Peyer's patch (tissue), 4 donors: ENCODE results near the gene NDN. TPM values are rescaled to one million over a fixed set of nuclear protein-coding genes. Genes with fewer than 3 reads are reported as not detected.

Experiments used
- DNase-seq, 3 donors: peaks; one replicate each; pipeline ENCODE4 v3.0.0-alpha.2; 2017 to 2019
- H3K27ac ChIP-seq, 4 donors: fragments of 200-600 bp; sonication (generic); one replicate each; pipeline ENCODE4 v1.5.1; 2016 to 2019
- H3K27me3 ChIP-seq, 2 donors: fragments of 200-600 bp; sonication (generic); one replicate each; pipeline ENCODE4 v1.5.1; 2019
- H3K36me3 ChIP-seq, 3 donors: fragments of 200-600 bp; sonication (generic); one replicate each; pipeline ENCODE4 v1.5.1; 2016 to 2019
- H3K4me1 ChIP-seq, 4 donors: fragments of 200-600 bp; sonication (generic); one replicate each; pipeline ENCODE4 v1.5.1; 2016 to 2019
- H3K4me3 ChIP-seq, 4 donors: fragments of 200-600 bp; sonication (generic); 1 replicate in 3 of 4; 2 replicates in 1 of 4; pipeline ENCODE4 v1.5.1; 2016 to 2019; ENCODE audit warnings: mild to moderate bottlenecking in 1 of 4
- H3K9me3 ChIP-seq, 4 donors: fragments of 200-600 bp; sonication (generic); one replicate each; pipeline ENCODE4 v1.5.1; 2016 to 2019; ENCODE audit warnings: mild to moderate bottlenecking in 1 of 4
- POLR2A ChIP-seq, 2 donors: fragments of 450-650 bp; IDR thresholded peaks; one replicate each; pipeline ENCODE4 v1.5.1; 2017; ENCODE audit warnings: antibody characterized with exemption in 2 of 2, mild to moderate bottlenecking in 2 of 2, moderate library complexity in 2 of 2
- total RNA-seq, 4 donors: library from RNA; depleted of rRNA; stranded (reverse); fragments of >200 nt; gene quantifications; one replicate each; pipeline ENCODE4 v1.1.0, GENCODE V29; 2016
- TF ChIP-seq, protein P1 (sequence below), 6 experiments: fragments of 450-650 bp in 4 of 6; fragments of 200-600 bp in 2 of 6; sonication (generic) in 1 of 6; IDR thresholded peaks; one replicate each; pipeline ENCODE4 v1.5.1; 2017 to 2019; ENCODE audit warnings: antibody characterized with exemption in 6 of 6, mild to moderate bottlenecking in 3 of 6, moderate library complexity in 1 of 6

The NDN gene
- total RNA-seq, 4 donors from 2014 or later = 9.9 to 23.8 (median 18.0) TPM

DNA sequence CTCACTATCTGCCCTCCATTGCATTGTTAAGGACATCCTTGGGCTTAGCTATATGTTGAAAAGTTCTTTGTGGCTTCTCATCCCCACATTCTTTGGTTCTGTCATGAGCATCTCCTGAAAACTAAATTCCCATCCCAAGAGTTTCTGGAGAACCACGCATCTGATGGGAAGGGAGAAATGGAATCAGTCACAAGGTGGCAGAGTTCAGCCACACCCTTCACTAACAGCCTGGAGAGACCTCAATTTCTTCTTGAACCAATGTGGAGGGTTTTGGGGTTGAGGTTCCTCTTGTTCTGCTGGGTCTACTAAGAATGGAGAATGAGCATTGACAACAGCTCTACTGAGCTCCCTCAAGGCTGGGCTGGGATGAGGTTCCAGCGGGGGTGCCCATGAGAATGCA, 23.9 kb downstream of the NDN start:
- Histone ChIP-seq H3K4me1 (no peaks in the 10 kb centered on the region), H3K36me3 (no peaks in the 10 kb centered on the region), H3K4me3 (no peak overlapping the region), H3K27ac (no peak overlapping the region), H3K9me3 (no peaks in the 10 kb centered on the region), H3K27me3 (no peaks in the 10 kb centered on the region)
- DNase-seq = no peak
- no peak for TF ChIP-seq POLR2A (IDR thresholded peaks at IDR 0.05)
- TF ChIP-seq, protein P1, sequence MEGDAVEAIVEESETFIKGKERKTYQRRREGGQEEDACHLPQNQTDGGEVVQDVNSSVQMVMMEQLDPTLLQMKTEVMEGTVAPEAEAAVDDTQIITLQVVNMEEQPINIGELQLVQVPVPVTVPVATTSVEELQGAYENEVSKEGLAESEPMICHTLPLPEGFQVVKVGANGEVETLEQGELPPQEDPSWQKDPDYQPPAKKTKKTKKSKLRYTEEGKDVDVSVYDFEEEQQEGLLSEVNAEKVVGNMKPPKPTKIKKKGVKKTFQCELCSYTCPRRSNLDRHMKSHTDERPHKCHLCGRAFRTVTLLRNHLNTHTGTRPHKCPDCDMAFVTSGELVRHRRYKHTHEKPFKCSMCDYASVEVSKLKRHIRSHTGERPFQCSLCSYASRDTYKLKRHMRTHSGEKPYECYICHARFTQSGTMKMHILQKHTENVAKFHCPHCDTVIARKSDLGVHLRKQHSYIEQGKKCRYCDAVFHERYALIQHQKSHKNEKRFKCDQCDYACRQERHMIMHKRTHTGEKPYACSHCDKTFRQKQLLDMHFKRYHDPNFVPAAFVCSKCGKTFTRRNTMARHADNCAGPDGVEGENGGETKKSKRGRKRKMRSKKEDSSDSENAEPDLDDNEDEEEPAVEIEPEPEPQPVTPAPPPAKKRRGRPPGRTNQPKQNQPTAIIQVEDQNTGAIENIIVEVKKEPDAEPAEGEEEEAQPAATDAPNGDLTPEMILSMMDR (IDR thresholded peaks at IDR 0.05) = no peak

- no peak overlapping the region for H3K4me3 ChIP-seq
- H3K36me3 ChIP-seq = no peaks in the 10 kb centered on the region
- no peak overlapping the region for H3K27ac ChIP-seq
- no peak for TF ChIP-seq POLR2A (IDR thresholded peaks at IDR 0.05)
- TF ChIP-seq, protein P1 (IDR thresholded peaks at IDR 0.05) = peak in 5 of 6 experiments; percentile 8 to 29 (median 20)
- H3K9me3 ChIP-seq = peaks cover 0 to 4% (median 0%) of the 10 kb centered on the region in 4 donors
- peak in 1 of 3 donors; percentile 48 for DNase-seq
- no peaks in the 10 kb centered on the region for H3K4me1 ChIP-seq
- no peaks in the 10 kb centered on the region for H3K27me3 ChIP-seq
Measured at GRCh38 chr15:23648920-23649515, 38.1 kb downstream of the NDN start.

GRCh38 chr15:23647421-23648370, 39.4 kb downstream of the NDN start, which contains the start of gene MAGEL2:
Gene MAGEL2 (minus strand): TSS chr15:23647867. CDS start chr15:23647742, 125 bp downstream.
- no peak for TF ChIP-seq POLR2A (IDR thresholded peaks at IDR 0.05)
- TF ChIP-seq, protein P1 (IDR thresholded peaks at IDR 0.05) = no peak
- no peaks in the 10 kb centered on the region for H3K27me3 ChIP-seq
- no peaks in the 10 kb centered on the region for H3K4me1 ChIP-seq
- peaks cover 0 to 4% (median 0%) of the 10 kb centered on the region in 4 donors for H3K9me3 ChIP-seq
- DNase-seq = no peak
- H3K27ac ChIP-seq = no peak within 1 kb of the TSS
- peak within 1 kb of the TSS in 1 of 4 donors; percentile 38 for H3K4me3 ChIP-seq
- H3K36me3 ChIP-seq = no peaks in the 10 kb centered on the region

GRCh38 chr15:23647001-23647295, 40.2 kb downstream of the NDN start:
- H3K27me3 ChIP-seq = no peaks in the 10 kb centered on the region

GRCh38 chr15:23646165-23647000, 40.7 kb downstream of the NDN start:
- no peak overlapping the region for H3K4me3 ChIP-seq
- no peak for DNase-seq
- TF ChIP-seq POLR2A (IDR thresholded peaks at IDR 0.05) = no peak
- TF ChIP-seq, protein P1 (IDR thresholded peaks at IDR 0.05) = no peak
- H3K4me1 ChIP-seq = no peaks in the 10 kb centered on the region
- peaks cover 0 to 4% (median 0%) of the 10 kb centered on the region in 4 donors for H3K9me3 ChIP-seq
- H3K36me3 ChIP-seq = no peaks in the 10 kb centered on the region
- H3K27me3 ChIP-seq = no peaks in the 10 kb centered on the region
- no peak overlapping the region for H3K27ac ChIP-seq

More at GRCh38 chr15:23647001-23647295, 40.2 kb downstream of the NDN start:
- DNase-seq = no peak
- H3K4me3 ChIP-seq = peak overlapping the region in 1 of 4 donors; percentile 38
- no peaks in the 10 kb centered on the region for H3K36me3 ChIP-seq
- no peak for TF ChIP-seq POLR2A (IDR thresholded peaks at IDR 0.05)
- TF ChIP-seq, protein P1 (IDR thresholded peaks at IDR 0.05) = no peak
- H3K27ac ChIP-seq = no peak overlapping the region
- no peaks in the 10 kb centered on the region for H3K4me1 ChIP-seq
- peaks cover 0 to 4% (median 0%) of the 10 kb centered on the region in 4 donors for H3K9me3 ChIP-seq
